HepG2 (cell line): ENCODE data around the gene ABCG5. TPM values are rescaled to one million over a fixed set of nuclear protein-coding genes. Genes with fewer than 3 reads are reported as not detected.

Source experiments
- AHR ChIP-seq: IDR thresholded peaks from 2 replicates; pipeline ENCODE4 v1.6.1; 2018; ENCODE audit warnings: missing genetic modification reagents, missing compliant biosample characterization
- ARNT ChIP-seq: fragments of 450-650 bp; IDR thresholded peaks from 2 replicates; pipeline ENCODE4 v1.6.1; 2017
- CENPT ChIP-seq: sonication (generic); formaldehyde crosslinking; IDR thresholded peaks from 2 replicates; pipeline ENCODE4 v1.8.0; 2022; ENCODE audit warnings: low read depth, mild to moderate bottlenecking, moderate library complexity, missing genetic modification reagents
- GABPA ChIP-seq, 2 experiments: IDR thresholded peaks; 2 replicates each; pipeline ENCODE4 v1.6.1; 2011 to 2016; ENCODE audit warnings: low read depth in 2 of 2, low read length in 1 of 2, missing biosample characterization in 1 of 2, missing genetic modification characterization in 1 of 2
- HMGXB3 ChIP-seq: sonication (generic); formaldehyde crosslinking; IDR thresholded peaks from 2 replicates; pipeline ENCODE4 v1.4.0; 2020; ENCODE audit warnings: missing genetic modification reagents, borderline replicate concordance
- MED8 ChIP-seq: sonication (generic); formaldehyde crosslinking; IDR thresholded peaks from 2 replicates; pipeline ENCODE4 v1.8.1; 2023; ENCODE audit warnings: mild to moderate bottlenecking, missing genetic modification reagents; ENCODE audit not compliant: insufficient replicate concordance
- MLXIP ChIP-seq: sonication (generic); formaldehyde crosslinking; IDR thresholded peaks from 2 replicates; pipeline ENCODE4 v1.9.0; 2021; ENCODE audit warnings: missing genetic modification reagents, borderline replicate concordance
- SATB2 ChIP-seq: sonication (generic); formaldehyde crosslinking; IDR thresholded peaks from 2 replicates; pipeline ENCODE4 v1.5.0; 2020; ENCODE audit warnings: missing genetic modification reagents
- TARDBP ChIP-seq: sonication (generic); formaldehyde crosslinking; IDR thresholded peaks from 2 replicates; pipeline ENCODE4 v1.8.0; 2022; ENCODE audit warnings: mild to moderate bottlenecking, missing genetic modification reagents
- ZFYVE20 ChIP-seq: sonication (generic); formaldehyde crosslinking; IDR thresholded peaks from 2 replicates; pipeline ENCODE4 v1.8.0; 2023; ENCODE audit warnings: low read depth, mild to moderate bottlenecking, moderate library complexity, missing genetic modification reagents, borderline replicate concordance
- ZIK1 ChIP-seq: sonication (generic); formaldehyde crosslinking; IDR thresholded peaks from 2 replicates; pipeline ENCODE4 v1.5.0; 2020; ENCODE audit warnings: mild to moderate bottlenecking, low read depth, missing genetic modification reagents, borderline replicate concordance
- ZNF484 ChIP-seq: sonication (generic); formaldehyde crosslinking; IDR thresholded peaks from 2 replicates; pipeline ENCODE4 v1.5.1; 2020; ENCODE audit warnings: mild to moderate bottlenecking, low read depth, missing genetic modification reagents, borderline replicate concordance
- ZNF589 ChIP-seq: sonication (generic); formaldehyde crosslinking; conservative IDR thresholded peaks from 2 replicates; pipeline ENCODE4 v1.8.0; 2022; ENCODE audit warnings: mild to moderate bottlenecking, moderate library complexity, missing genetic modification reagents
- ZZZ3 ChIP-seq: sonication (generic); formaldehyde crosslinking; IDR thresholded peaks from 2 replicates; pipeline ENCODE4 v1.4.0; 2020; ENCODE audit warnings: missing genetic modification reagents, mild to moderate bottlenecking, borderline replicate concordance
- polyA plus RNA-seq, 8 experiments: library from polyadenylated mRNA; depleted of rRNA in 3 of 8; stranded (reverse) in 7 of 8; unstranded in 1 of 8; fragments of >200 nt; fragmentation: Illumina TruSeq in 4 of 8; extraction: Trizol in 4 of 8; gene quantifications; 2 replicates each; pipeline versions ENCODE4 v1.2.1 to v1.2.3, GENCODE V29; 2011 to 2016; ENCODE audit warnings: low read depth in 4 of 8, missing spikeins in 1 of 8, mixed read lengths in 1 of 8; ENCODE audit not compliant: insufficient read depth in 1 of 8
- total RNA-seq, 5 experiments: library from RNA; depleted of rRNA; stranded (reverse); fragments of >200 nt; fragmentation: Illumina TruSeq; extraction: Trizol; gene quantifications; 2 replicates each; pipeline ENCODE4 v1.2.3, GENCODE V29; 2016; ENCODE audit warnings: low read depth in 1 of 5
- TF ChIP-seq, protein P1 (sequence below): sonication (generic); formaldehyde crosslinking; IDR thresholded peaks from 2 replicates; pipeline ENCODE4 v1.4.0; 2020; ENCODE audit warnings: mild to moderate bottlenecking, missing genetic modification reagents

ABCG5 gene
- total and polyA plus RNA-seq, 2 of the 13 experiments (the other 11 are each of a cell fraction or from before 2014, with no cell fraction given), result 15.1 to 39.0 TPM

DNA sequence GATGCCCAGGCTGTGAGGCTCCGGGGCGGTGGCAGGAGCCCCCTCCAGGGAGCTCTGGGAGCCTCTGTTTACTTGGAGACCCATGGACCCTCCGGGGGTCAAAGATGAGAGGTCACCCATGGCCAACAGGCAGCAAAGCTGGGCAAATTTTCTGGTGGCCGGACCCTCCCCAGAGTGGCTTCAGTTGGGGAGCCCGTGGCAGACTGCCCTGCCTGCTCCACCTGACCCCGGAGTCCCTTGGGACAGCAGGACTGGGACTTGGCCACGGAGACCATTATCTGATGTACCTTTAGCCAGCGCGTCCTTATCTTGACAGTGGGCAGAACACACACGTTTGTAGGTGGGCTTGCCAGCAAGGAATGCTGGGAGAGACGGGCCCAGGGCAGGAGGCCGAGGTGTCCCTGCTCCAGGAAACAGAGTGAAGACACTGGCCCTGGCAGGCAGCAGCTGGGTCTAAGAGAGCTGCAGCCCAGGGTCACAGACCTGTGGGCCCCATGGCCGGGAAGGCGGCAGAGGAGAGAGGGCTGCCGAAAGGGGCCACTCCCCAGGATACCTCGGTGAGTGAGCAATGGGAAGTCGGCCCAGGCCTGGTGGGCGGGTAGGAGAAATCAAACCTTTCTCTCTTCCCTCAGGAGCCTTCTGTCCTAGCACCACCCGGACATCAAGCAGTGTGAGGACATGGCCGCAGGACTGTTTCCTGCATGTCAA is at the start of gene ABCG5, which contains the start of gene ABCG8 (continued):
- peak; percentile 84; the same call in 1 of the 2 replicates for TF ChIP-seq ZIK1 (CRISPR knock-in tag)
- peak; percentile 64; the same call in 1 of the 2 replicates for TF ChIP-seq SATB2 (CRISPR knock-in tag)
- TF ChIP-seq MED8 (CRISPR knock-in tag), result no peak
- no peak for TF ChIP-seq ARNT
- TF ChIP-seq, protein P1, sequence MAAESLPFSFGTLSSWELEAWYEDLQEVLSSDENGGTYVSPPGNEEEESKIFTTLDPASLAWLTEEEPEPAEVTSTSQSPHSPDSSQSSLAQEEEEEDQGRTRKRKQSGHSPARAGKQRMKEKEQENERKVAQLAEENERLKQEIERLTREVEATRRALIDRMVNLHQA, result no peak
- no peak for TF ChIP-seq ZNF589 (CRISPR knock-in tag)
- TF ChIP-seq AHR, result peak; percentile 25; the same call in 1 of the 2 replicates
- TF ChIP-seq ZZZ3 (CRISPR knock-in tag), result no peak
- TF ChIP-seq ZFYVE20, result no peak
- TF ChIP-seq MLXIP, result no peak
- TF ChIP-seq CENPT (CRISPR knock-in tag), result no peak; the same call in 1 of the 2 replicates
- peak; percentile 88 for TF ChIP-seq GABPA (IDR thresholded peaks at IDR 0.05; ENCODE audit: low read depth, low read length)
- TF ChIP-seq GABPA (CRISPR knock-in tag; IDR thresholded peaks at IDR 0.05; ENCODE audit: low read depth), result peak; percentile 95
- peak; percentile 74; the same call in 1 of the 2 replicates for TF ChIP-seq TARDBP
- TF ChIP-seq HMGXB3, result no peak
- TF ChIP-seq ZNF484 (CRISPR knock-in tag), result no peak
